SK-N-SH treated with all-trans-retinoic acid at 6 μM for 48 hours (cell line): ENCODE measurements around the gene PAXX.

ENCODE experiments used
- ATAC-seq: fragments of 200-7000 bp; cut with Tn5 transposase; 3 replicates; pipeline ENCODE4 v1.9.1; 2020; ENCODE audit warnings: mild to moderate bottlenecking, moderate library complexity
- ARNTL ChIP-seq: fragments of 450-650 bp; formaldehyde crosslinking; IDR thresholded peaks from 2 replicates; pipeline ENCODE4 v1.5.0; 2020; ENCODE audit warnings: low read depth, mild to moderate bottlenecking, moderate library complexity, borderline replicate concordance
- BACH2 ChIP-seq: fragments of 250-450 bp; sonication (Bioruptor Pico); IDR thresholded peaks from 2 replicates; pipeline ENCODE4 v1.9.0; 2021; ENCODE audit warnings: mild to moderate bottlenecking, borderline replicate concordance
- CREB5 ChIP-seq: fragments of 250-450 bp; sonication (Bioruptor Pico); IDR thresholded peaks from 2 replicates; pipeline ENCODE4 v1.5.1; 2020; ENCODE audit warnings: low read depth, mild to moderate bottlenecking, moderate library complexity
- CSDC2 ChIP-seq: fragments of 250-450 bp; sonication (Bioruptor Pico); IDR thresholded peaks from 2 replicates; pipeline ENCODE4 v1.5.0; 2020; ENCODE audit warnings: mild to moderate bottlenecking, moderate library complexity
- CSRNP3 ChIP-seq: fragments of 250-450 bp; sonication (Bioruptor Pico); IDR thresholded peaks from 2 replicates; pipeline ENCODE4 v1.5.1; 2021; ENCODE audit warnings: mild to moderate bottlenecking, moderate library complexity
- ESRRG ChIP-seq: fragments of 250-450 bp; sonication (Bioruptor Pico); IDR thresholded peaks from 2 replicates; pipeline ENCODE4 v1.6.1; 2021; ENCODE audit warnings: mild to moderate bottlenecking
- GLIS3 ChIP-seq: fragments of 250-450 bp; sonication (Bioruptor Pico); IDR thresholded peaks from 2 replicates; pipeline ENCODE4 v1.5.0; 2020; ENCODE audit warnings: mild to moderate bottlenecking, moderate library complexity
- ISL1 ChIP-seq: fragments of 250-450 bp; sonication (Bioruptor Pico); IDR thresholded peaks from 2 replicates; pipeline ENCODE4 v2.1.2; 2022; ENCODE audit warnings: mild to moderate bottlenecking, moderate library complexity
- OSR1 ChIP-seq: fragments of 250-450 bp; sonication (Bioruptor Pico); IDR thresholded peaks from 2 replicates; pipeline ENCODE4 v1.8.0; 2022; ENCODE audit warnings: moderate library complexity, mild to moderate bottlenecking, inconsistent platforms
- PATZ1 ChIP-seq: fragments of 250-450 bp; sonication (Bioruptor Pico); IDR thresholded peaks from 2 replicates; pipeline ENCODE4 v1.8.0; 2020; ENCODE audit warnings: mild to moderate bottlenecking, moderate library complexity, borderline replicate concordance
- POU6F1 ChIP-seq: fragments of 250-450 bp; sonication (Bioruptor Pico); IDR thresholded peaks from 2 replicates; pipeline ENCODE4 v1.8.0; 2021; ENCODE audit warnings: low read depth, mild to moderate bottlenecking, moderate library complexity, borderline replicate concordance
- PPARA ChIP-seq: fragments of 250-450 bp; sonication (Bioruptor Pico); IDR thresholded peaks from 2 replicates; pipeline ENCODE4 v1.5.0; 2020; ENCODE audit warnings: mild to moderate bottlenecking, borderline replicate concordance
- RARB ChIP-seq: fragments of 250-450 bp; sonication (Bioruptor Pico); IDR thresholded peaks from 2 replicates; pipeline ENCODE4 v1.8.0; 2021; ENCODE audit warnings: mild to moderate bottlenecking, moderate library complexity
- SNAI2 ChIP-seq: fragments of 250-450 bp; sonication (Bioruptor Pico); IDR thresholded peaks from 2 replicates; pipeline ENCODE4 v1.5.0; 2020; ENCODE audit warnings: mild to moderate bottlenecking, moderate library complexity
- TCF4 ChIP-seq: fragments of 250-450 bp; sonication (Bioruptor Pico); IDR thresholded peaks from 2 replicates; pipeline ENCODE4 v1.8.0; 2021; ENCODE audit warnings: mild to moderate bottlenecking, moderate library complexity, borderline replicate concordance
- TOX ChIP-seq: fragments of 250-450 bp; sonication (Bioruptor Pico); IDR thresholded peaks from 2 replicates; pipeline ENCODE4 v1.8.0; 2021; ENCODE audit warnings: mild to moderate bottlenecking, moderate library complexity, borderline replicate concordance
- TSHZ2 ChIP-seq: fragments of 250-450 bp; sonication (Bioruptor Pico); IDR thresholded peaks from 2 replicates; pipeline ENCODE4 v1.5.0; 2020; ENCODE audit warnings: mild to moderate bottlenecking, moderate library complexity
- ZC3H10 ChIP-seq: fragments of 250-450 bp; sonication (Bioruptor Pico); IDR thresholded peaks from 2 replicates; pipeline ENCODE4 v1.5.1; 2021; ENCODE audit warnings: mild to moderate bottlenecking, moderate library complexity
- ZFP3 ChIP-seq: fragments of 250-450 bp; sonication (Bioruptor Pico); IDR thresholded peaks from 2 replicates; pipeline ENCODE4 v1.5.0; 2020; ENCODE audit warnings: mild to moderate bottlenecking, moderate library complexity
- ZFP30 ChIP-seq: fragments of 450-650 bp; formaldehyde crosslinking; IDR thresholded peaks from 2 replicates; pipeline ENCODE4 v1.5.0; 2022; ENCODE audit warnings: mild to moderate bottlenecking, moderate library complexity
- ZNF565 ChIP-seq: fragments of 450-650 bp; formaldehyde crosslinking; conservative IDR thresholded peaks from 2 replicates; pipeline ENCODE4 v1.5.0; 2020; ENCODE audit warnings: low read depth, mild to moderate bottlenecking, moderate library complexity
- ZNF70 ChIP-seq: fragments of 450-650 bp; formaldehyde crosslinking; IDR thresholded peaks from 2 replicates; pipeline ENCODE4 v1.5.0; 2020; ENCODE audit warnings: mild to moderate bottlenecking, moderate library complexity
- ZNF8 ChIP-seq: fragments of 450-650 bp; formaldehyde crosslinking; IDR thresholded peaks from 2 replicates; pipeline ENCODE4 v1.5.0; 2020; ENCODE audit warnings: mild to moderate bottlenecking, moderate library complexity

PAXX gene

GRCh38 chr9:137015540-137015930, 23.3 kb downstream of the PAXX start:
- no peak for ATAC-seq
- no peak for TF ChIP-seq PATZ1 (CRISPR knock-in tag)
- TF ChIP-seq TSHZ2 (CRISPR knock-in tag) = no peak
- no peak for TF ChIP-seq ISL1 (CRISPR knock-in tag)
- no peak for TF ChIP-seq RARB (CRISPR knock-in tag)
- no peak for TF ChIP-seq ZNF70
- TF ChIP-seq GLIS3 (CRISPR knock-in tag) = no peak
- TF ChIP-seq ESRRG = no peak
- TF ChIP-seq SNAI2 = no peak
- TF ChIP-seq ARNTL (CRISPR knock-in tag) = no peak
- TF ChIP-seq OSR1 (CRISPR knock-in tag) = no peak
- TF ChIP-seq ZFP3 = no peak
- TF ChIP-seq TOX = no peak
- TF ChIP-seq CREB5 (CRISPR knock-in tag) = no peak
- TF ChIP-seq CSRNP3 (CRISPR knock-in tag) = no peak
- no peak for TF ChIP-seq ZNF8 (CRISPR knock-in tag)
- no peak for TF ChIP-seq ZFP30 (CRISPR knock-in tag)
- TF ChIP-seq PPARA = no peak
- TF ChIP-seq POU6F1 = no peak

- TF ChIP-seq OSR1 (CRISPR knock-in tag) (no peak), SNAI2 (no peak), TCF4 (CRISPR knock-in tag) (no peak), ISL1 (CRISPR knock-in tag) (no peak), PATZ1 (CRISPR knock-in tag) (no peak), ZNF8 (CRISPR knock-in tag) (no peak), ARNTL (CRISPR knock-in tag) (no peak), TOX (no peak), CSDC2 (CRISPR knock-in tag) (no peak)
- no peak for ATAC-seq
Measured at GRCh38 chr9:137015976-137016375, 23.8 kb downstream of the PAXX start.

GRCh38 chr9:137016436-137016835, 24.2 kb downstream of the PAXX start:
- no peak for ATAC-seq
- no peak for TF ChIP-seq CSDC2 (CRISPR knock-in tag)
- no peak for TF ChIP-seq RARB (CRISPR knock-in tag)
- no peak for TF ChIP-seq ZC3H10
- no peak for TF ChIP-seq SNAI2
- TF ChIP-seq ESRRG = no peak
- no peak for TF ChIP-seq ZNF565 (CRISPR knock-in tag)
- no peak for TF ChIP-seq TOX
- no peak for TF ChIP-seq POU6F1
- TF ChIP-seq OSR1 (CRISPR knock-in tag) = no peak
- TF ChIP-seq BACH2 (CRISPR knock-in tag) = no peak
